Hypothalamus (tissue), 51 donors: ENCODE measurements around the gene NSF.
"Not testable (repeated sequence)": the region's sequence is repeated elsewhere in the genome, so short reads cannot be mapped to it uniquely, and the experiment has no call there.

Experiments used
- DNase-seq, 51 donors: peaks; one replicate each; lab custom pipeline; 2025; lab: John Stamatoyannopoulos, UW

The NSF gene

GRCh38 chr17:46627452-46627851 is 37.0 kb downstream of the NSF start:
- DNase-seq, result not testable (repeated sequence)

- not testable (repeated sequence) for DNase-seq
Measured at GRCh38 chr17:46628753-46629436, 38.4 kb downstream of the NSF start.

DNA sequence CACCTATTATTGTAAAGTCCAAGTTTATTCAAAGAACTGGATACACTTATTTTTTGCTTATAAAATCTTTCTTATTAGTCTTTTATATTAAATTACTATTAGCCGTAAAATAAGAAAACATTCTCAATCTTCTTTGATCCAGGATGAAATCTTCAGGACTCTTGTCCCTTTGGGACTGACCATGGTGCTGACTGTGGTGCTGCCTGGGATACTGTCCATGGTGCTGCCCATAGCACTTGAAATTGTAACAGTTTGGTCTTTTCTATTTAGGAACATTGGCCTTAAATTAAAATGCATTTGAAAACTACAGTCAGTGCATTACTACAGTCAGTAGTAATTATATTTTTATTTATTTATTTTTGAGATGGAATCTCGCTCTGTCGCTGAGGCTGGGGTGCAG is 41.7 kb downstream of the NSF start:
- not testable (repeated sequence) for DNase-seq

- DNase-seq, result not testable (repeated sequence)
Measured at GRCh38 chr17:46634844-46635243, 44.4 kb downstream of the NSF start.

DNA sequence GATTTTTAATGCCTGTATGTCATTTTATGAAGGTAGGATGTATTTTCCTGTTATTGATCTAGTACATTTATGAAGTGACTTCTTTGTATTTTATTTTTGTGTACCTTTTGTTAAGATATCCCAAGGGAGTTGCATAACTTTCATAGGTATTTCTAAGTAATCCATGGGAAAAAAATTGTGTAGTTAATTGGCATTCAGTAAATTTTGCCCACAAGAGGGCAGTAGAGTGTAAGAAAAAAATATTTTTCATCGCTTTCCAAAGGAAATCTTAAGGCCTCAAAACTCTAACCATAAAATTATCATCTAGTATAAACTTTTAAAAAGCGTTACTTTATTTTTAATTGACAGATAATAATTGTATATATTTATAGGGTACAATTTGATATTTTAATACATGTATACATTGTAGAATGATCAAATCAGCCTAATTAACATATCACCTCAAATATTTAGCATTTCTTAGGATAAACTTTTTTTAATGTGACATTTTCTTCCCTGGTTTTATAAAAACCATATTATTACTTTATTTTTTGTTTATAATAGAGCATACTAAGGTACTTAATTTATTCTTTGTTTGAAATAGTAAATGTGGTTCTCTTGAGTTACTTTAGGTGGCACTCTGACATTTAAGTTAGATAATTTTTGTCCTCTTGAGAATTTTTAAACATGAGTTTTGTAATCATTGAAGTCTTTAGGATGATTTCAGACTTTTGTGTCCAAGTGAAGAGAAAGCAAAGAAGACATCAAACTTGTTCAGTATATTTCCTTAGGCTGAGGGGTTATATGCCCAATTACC is 51.6 kb downstream of the NSF start:
- not testable (repeated sequence) for DNase-seq

DNA sequence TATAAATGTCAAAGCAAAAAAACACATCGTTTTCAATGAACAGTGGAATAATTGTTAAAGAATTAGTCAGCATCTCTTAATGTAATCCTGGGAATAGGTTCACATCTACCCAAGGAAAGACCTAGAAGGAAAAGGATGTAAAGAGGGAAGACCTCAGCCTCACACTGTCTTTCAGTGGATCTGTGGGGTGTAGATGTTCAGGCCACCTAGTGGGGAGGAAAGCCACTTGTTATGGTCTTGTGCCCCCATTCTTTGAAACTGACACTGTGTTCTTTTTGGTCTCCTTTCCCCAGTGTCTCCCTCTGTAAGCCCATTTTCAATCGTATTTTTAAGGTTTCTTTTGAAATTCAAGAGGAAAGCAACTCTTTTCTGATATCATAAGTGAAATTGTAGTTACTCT is 56.8 kb downstream of the NSF start:
- not testable (repeated sequence) for DNase-seq

DNA sequence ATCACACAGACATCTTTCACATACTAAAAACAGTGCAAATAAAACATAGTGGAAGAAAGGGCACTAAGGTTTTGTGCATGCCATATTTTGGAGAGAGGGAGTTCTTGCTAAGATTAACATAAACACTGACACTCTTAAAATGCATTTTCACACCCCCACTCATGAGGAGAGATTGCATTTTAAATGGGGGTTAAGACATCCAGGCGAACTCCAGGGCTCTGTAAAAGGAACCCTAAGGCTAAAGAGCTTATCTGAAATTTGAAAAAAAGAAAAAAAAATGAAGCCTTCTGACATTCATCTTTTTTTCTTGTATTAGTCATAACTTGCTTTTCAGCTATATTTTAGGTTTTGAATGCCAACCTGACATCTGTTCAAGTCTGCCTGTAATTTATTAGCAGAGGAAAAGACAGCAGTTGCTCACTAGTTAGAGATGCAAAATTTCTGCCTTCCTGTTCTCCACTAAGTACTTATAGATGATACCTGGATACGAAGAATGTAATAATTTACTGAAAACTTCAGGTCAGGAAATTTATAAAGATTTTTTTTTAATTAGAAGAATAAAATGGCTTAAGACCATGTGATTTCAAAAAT is 57.3 kb downstream of the NSF start:
- DNase-seq, result not testable (repeated sequence)

DNA sequence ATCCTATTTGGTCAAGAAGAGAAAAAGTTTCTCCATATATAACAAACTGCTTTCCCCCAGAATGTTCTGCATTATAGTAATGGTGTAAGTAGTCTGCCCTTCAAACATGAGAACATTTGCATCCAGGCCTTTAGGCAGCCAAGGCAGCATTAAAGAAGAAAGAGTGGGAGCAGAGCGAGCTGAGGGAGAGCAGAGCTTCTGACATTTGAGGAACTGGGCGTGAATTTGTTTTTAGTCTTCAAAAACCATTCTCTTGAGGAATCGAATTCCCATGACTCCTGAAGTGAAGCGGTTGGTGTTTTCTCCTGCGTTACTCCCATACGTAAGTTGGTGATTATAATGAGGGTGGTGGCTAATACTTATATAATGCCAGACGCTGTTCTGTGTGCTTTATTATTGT is 58.8 kb downstream of the NSF start:
- DNase-seq, result not testable (repeated sequence)

DNA sequence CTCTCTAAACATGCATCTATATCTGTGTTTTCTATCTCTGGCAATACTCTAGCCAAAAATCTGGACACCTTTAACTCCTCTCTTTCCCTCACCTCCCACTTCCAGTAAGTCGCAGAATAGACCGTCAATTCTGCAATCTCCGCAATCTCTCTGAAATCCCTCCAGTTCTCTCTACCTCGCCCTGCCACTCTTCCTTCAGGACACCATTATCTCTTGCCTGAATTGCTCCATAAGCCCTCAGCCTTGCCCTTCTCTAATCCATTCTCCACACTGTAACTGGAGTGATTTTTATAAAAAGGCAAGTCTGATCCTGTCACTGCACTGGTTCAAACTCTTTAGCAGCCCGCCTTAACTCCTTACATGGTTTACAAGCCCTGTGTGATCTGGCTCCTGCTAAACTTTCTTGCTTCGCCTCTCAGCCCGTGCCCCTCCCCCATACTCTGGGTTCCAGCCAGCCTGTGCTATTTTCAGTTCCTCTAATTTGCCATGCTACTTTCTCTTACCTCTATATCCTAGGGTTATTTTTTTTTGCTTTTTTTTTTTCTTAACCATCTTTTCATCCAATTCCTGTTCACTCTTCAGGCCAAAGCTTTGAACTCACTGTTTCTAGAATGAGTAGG is 61.7 kb downstream of the NSF start:
- DNase-seq, result not testable (repeated sequence)

DNA sequence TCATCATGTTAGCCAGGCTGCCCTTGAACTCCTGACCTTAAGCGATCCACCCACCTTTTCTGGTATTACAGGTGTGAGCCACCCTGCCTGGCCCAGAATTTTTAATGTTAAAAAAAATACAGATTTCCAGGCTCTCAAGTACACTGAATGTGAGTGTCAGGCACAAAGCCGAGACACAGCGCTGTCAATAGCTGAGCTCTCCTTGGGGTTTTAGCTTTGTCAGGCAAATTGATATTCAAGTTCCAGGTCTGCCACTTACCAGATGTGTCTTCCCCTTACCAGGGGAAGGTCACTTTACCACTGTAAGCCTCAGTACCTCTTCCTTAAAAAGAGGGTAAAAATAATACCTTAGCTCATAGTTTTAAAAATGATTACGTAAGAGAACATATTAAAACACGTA is 67.8 kb downstream of the NSF start:
- DNase-seq, result not testable (repeated sequence)

GRCh38 chr17:46659702-46660101 is 69.2 kb downstream of the NSF start:
- DNase-seq, result not testable (repeated sequence)

DNA sequence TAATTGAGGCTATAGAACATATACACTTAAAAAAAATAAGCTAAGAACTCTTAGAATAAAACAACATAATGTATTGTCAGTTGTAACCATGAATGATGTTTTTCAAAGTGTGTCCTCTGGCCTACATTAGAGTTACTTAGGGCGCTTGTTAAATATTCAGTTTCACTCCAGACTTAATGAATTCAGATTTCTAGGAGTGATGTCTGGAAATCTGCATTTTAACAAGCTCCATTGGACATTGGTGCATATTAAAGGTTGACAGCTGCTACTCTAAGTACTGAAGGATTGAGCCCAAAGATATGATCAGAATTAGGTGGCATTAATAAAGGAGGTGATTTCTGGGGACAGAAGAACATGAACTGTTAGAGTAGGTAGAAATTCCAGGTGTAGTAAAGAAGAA is 72.7 kb downstream of the NSF start:
- DNase-seq, result not testable (repeated sequence)

- not testable (repeated sequence) for DNase-seq
Measured at GRCh38 chr17:46663552-46663951, 73.1 kb downstream of the NSF start.

DNA sequence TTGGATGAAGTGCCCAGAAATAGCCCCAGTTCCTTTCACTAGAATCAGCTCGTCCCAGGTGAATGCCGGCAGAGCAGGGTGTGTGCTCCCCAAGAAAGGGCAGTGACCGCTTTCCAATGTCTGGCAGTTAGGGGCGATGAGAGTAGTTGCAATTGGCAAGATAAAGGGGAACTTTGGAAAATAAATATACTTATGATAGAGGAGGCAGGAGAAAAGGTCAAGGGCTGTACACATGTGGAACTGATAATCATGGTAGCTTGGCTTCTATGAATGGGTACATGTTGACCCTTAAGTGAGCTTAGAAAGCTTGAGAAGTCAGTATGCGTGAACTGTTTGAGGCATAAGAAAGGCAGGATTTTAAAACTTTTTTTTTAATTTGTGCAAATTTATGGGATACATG is 75.5 kb downstream of the NSF start:
- DNase-seq, result not testable (repeated sequence)

DNA sequence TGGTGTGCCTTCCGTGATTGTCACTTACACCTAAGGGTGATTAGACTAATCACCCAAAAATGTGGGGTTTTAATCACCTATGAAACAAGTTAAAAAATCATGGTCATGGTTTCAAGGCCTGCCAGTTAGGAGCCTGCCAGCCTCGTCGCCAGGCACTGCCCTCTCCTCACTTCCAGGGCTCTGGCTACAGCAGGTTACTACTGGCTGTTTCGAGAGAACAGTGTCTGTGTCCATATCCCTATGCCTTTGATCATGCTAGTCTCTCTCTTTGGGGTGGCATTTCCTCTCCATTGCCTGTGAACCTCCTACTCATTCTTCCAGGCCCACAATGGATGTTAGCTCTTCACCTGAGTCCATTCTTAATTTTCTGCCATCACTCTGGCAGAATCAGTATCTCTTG is 80.3 kb downstream of the NSF start:
- not testable (repeated sequence) for DNase-seq

GRCh38 chr17:46672777-46673176 is 82.3 kb downstream of the NSF start:
- not testable (repeated sequence) for DNase-seq

GRCh38 chr17:46677819-46678218 is 87.3 kb downstream of the NSF start:
- DNase-seq, result not testable (repeated sequence)

DNA sequence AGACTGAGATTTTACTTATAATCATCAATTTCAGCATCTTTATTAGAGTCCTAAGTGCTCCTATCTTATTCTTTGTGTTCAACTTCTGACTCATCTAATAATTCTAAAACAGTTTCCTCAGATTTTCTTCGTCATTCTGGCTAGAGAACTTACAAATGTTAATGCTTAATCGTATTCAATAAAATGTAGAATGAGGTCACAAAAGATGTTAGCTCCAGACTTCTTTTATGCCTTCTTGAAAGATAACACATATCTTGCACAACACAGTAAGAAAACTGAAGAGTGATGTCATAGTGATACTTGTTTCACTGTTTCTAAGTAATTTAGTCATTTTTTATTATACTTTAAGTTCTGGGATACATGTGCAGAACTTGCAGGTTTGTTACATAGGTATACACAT is 93.2 kb downstream of the NSF start:
- DNase-seq, result not testable (repeated sequence)

DNA sequence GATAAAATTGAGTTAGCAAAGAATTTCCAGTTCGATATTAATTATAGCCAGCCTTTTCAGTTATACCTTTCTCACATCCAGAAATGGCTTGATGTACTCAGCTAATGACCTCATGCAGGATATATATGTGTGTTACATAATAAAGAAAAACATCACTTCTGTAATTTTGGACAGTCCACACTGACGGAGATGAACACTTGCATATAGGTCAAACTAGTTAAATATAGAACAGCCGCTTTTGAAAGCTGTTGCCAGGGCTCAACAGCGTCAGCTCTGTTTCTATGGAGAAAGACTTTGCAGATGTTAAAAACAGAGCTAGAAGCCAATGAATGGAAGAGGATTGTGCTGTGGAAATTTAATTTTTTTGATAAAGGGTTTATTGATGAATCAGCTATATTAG is 94.8 kb downstream of the NSF start:
- not testable (repeated sequence) for DNase-seq

DNA sequence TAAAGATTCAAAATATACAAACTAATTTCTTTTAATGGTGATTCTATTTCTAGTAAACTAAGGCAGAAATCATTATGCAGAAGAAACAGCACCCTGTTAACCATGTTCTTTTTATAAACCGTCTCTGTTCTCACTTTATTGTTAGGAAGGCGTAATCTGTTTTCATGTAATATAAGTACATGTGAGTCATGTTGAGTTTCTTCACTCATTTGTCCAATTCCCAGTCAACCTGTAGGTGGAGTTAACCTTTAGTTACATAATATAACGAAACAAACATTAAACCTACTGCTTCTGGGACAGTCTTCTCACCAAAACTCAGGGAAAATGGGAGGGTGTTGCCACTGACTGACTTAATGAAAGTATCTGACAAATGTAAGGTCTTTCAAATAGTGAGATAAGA is 101.7 kb downstream of the NSF start:
- not testable (repeated sequence) for DNase-seq

DNA sequence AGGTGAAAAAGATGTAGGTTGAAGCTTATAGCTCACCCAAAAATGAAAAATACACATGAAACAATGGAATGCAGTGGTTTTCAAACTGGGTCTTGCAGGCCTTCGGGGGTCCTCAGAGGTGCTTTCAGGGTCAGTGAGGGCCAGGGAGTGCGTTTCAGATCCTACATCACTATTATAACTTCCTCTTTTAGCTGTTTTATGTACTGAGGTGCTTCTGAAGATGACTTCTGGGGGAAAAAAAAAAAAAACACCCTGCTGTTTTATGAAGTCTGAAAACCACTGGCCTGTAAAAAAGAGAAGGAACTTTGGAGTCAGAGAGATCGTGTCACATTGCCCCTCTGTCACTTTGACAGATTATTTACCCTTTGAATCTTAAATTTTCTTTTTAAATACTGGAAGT is 102.8 kb downstream of the NSF start:
- DNase-seq, result not testable (repeated sequence)
